Measurements from ENCODE around the gene DAPL1. TPM values are rescaled to one million over a fixed set of nuclear protein-coding genes. Genes with fewer than 3 reads are reported as not detected.

The DAPL1 gene
- total RNA-seq, 1 donor from 2014 or later, result not detected

DNA sequence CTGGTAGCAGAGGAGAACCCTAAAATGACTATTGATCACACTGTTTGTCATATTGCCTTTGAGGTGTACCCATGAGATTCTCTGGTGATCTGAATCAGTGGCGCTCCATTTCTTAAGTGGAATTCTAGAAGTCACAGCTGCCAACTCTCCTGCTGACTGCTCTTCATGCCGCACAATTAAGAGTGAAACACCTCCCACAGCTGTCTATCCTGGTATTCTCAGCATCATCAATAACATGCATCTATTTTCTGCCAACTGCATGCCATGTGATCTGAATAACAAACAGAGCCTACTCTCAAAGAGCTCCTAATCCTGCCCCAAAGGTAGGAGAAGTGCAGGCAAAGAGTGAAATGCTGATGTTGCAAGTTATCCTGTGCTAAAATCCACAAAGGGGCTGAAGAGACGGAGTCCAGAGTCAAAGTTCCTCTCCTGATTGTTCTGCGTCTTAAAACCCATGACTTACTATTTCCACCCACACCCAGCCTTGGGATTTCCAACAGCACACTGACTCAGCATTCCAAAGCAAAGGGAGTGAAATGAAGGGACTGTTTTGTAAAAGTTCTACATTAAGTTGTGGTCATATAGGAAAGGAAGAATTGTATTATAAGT lies 13.7 kb upstream of the DAPL1 start:
- no peak overlapping the region for H3K4me3 ChIP-seq (ENCODE audit: low read depth, low read length)
- peak; percentile 19 for DNase-seq (ENCODE audit: low read depth)
- no peaks in the 10 kb centered on the region for H3K27me3 ChIP-seq (ENCODE audit: control insufficient read depth, insufficient read depth, low read length)
- H3K36me3 ChIP-seq (ENCODE audit: control insufficient read depth, insufficient read depth, low read length), result no peaks in the 10 kb centered on the region
- TF ChIP-seq, protein P1, sequence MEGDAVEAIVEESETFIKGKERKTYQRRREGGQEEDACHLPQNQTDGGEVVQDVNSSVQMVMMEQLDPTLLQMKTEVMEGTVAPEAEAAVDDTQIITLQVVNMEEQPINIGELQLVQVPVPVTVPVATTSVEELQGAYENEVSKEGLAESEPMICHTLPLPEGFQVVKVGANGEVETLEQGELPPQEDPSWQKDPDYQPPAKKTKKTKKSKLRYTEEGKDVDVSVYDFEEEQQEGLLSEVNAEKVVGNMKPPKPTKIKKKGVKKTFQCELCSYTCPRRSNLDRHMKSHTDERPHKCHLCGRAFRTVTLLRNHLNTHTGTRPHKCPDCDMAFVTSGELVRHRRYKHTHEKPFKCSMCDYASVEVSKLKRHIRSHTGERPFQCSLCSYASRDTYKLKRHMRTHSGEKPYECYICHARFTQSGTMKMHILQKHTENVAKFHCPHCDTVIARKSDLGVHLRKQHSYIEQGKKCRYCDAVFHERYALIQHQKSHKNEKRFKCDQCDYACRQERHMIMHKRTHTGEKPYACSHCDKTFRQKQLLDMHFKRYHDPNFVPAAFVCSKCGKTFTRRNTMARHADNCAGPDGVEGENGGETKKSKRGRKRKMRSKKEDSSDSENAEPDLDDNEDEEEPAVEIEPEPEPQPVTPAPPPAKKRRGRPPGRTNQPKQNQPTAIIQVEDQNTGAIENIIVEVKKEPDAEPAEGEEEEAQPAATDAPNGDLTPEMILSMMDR (IDR thresholded peaks at IDR 0.05; ENCODE audit: insufficient read depth, low read length, poor library complexity, severe bottlenecking), result no peak

DNA sequence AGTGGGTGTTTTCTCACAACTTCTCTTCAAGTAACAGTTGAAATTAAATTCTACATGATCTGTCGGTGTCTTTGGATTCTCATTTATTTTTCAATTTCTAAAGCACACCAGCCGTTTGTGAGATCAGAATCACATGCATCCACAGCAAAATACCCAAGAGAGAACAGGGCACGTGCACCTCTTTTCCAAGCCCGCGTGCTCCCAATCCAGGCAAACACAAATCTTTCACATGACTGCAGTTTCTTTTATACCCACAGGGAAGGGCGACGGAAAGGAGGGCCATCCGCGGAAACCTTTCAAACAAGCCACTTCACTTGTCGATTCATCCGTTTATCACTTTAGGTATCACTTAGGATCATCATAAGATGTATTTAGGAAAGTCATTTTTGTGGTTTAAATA lies 13.0 kb upstream of the DAPL1 start:
- TF ChIP-seq, protein P1 (IDR thresholded peaks at IDR 0.05; ENCODE audit: insufficient read depth, low read length, poor library complexity, severe bottlenecking), result no peak
- no peak overlapping the region for H3K4me3 ChIP-seq (ENCODE audit: low read depth, low read length)
- no peak for DNase-seq (ENCODE audit: low read depth)
- H3K27me3 ChIP-seq (ENCODE audit: control insufficient read depth, insufficient read depth, low read length), result no peaks in the 10 kb centered on the region
- H3K36me3 ChIP-seq (ENCODE audit: control insufficient read depth, insufficient read depth, low read length), result no peaks in the 10 kb centered on the region

DNA sequence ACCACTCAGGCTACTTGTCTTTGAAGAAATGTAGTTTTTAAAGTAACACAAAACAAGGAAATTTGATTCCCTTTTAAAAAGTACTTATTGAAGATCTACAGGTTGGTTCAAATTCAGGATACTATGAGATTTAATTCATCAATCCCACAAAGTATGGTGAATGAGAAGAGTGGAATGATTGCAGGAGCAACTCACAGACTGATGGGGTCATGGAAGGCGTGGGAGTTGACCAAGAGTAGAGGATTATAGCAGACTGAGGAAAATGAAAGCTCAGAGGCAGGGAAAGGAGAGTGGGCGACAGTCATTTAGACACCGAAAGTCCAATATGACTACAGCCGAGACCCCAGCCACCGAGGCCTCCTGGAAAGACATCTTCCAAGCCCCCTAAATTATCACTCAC lies 12.5 kb upstream of the DAPL1 start:
- no peaks in the 10 kb centered on the region for H3K36me3 ChIP-seq (ENCODE audit: control insufficient read depth, insufficient read depth, low read length)
- no peak overlapping the region for H3K4me3 ChIP-seq (ENCODE audit: low read depth, low read length)
- no peak for DNase-seq (ENCODE audit: low read depth)
- TF ChIP-seq, protein P1 (IDR thresholded peaks at IDR 0.05; ENCODE audit: insufficient read depth, low read length, poor library complexity, severe bottlenecking), result no peak
- no peaks in the 10 kb centered on the region for H3K27me3 ChIP-seq (ENCODE audit: control insufficient read depth, insufficient read depth, low read length)

DNA sequence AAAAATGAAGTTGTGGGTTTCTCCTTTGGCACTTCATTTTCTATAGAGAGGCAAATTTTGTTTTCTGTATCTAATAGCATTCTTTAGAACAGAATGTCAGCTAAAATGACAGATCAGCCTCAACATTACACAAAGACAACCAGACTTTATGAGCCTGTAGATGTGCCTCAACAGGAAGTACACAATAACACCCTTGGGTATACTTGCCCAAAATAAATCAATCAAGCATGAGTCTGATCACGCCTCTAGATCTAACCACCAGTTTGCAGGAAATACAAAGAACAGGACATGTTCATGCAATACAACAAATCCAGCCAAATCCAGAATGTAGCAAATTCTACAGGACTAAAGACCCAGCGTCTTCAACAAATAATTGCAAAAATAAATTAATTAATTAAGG lies 11.2 kb upstream of the DAPL1 start:
- DNase-seq (ENCODE audit: low read depth), result no peak
- Histone ChIP-seq H3K4me3 (ENCODE audit: low read depth, low read length) (no peak overlapping the region), H3K27me3 (ENCODE audit: control insufficient read depth, insufficient read depth, low read length) (no peaks in the 10 kb centered on the region), H3K36me3 (ENCODE audit: control insufficient read depth, insufficient read depth, low read length) (no peaks in the 10 kb centered on the region)
- TF ChIP-seq, protein P1 (IDR thresholded peaks at IDR 0.05; ENCODE audit: insufficient read depth, low read length, poor library complexity, severe bottlenecking), result no peak

DNA sequence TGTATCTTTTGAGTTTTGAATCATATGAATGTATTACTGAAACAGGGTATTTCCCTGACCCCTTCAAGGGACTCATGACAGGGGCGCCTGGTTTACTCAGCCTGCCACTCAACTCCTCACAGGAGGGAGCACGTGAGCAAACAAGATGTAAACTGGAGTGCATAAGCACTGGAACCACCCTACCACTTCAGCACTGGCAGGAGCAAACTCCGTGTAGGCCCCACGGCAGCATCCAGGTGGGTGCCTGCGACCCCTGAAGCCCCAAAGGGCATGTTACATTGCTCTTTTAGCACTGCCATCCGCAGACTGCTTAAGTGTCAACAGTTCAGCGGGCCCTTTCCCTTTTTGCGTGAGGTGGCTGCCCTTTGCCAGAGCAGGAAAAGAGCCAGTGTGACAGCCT lies 8.2 kb upstream of the DAPL1 start:
- TF ChIP-seq, protein P1 (IDR thresholded peaks at IDR 0.05; ENCODE audit: insufficient read depth, low read length, poor library complexity, severe bottlenecking), result no peak
- DNase-seq (ENCODE audit: low read depth), result no peak
- no peak overlapping the region for H3K4me3 ChIP-seq (ENCODE audit: low read depth, low read length)
- H3K36me3 ChIP-seq (ENCODE audit: control insufficient read depth, insufficient read depth, low read length), result no peaks in the 10 kb centered on the region
- no peaks in the 10 kb centered on the region for H3K27me3 ChIP-seq (ENCODE audit: control insufficient read depth, insufficient read depth, low read length)

DNA sequence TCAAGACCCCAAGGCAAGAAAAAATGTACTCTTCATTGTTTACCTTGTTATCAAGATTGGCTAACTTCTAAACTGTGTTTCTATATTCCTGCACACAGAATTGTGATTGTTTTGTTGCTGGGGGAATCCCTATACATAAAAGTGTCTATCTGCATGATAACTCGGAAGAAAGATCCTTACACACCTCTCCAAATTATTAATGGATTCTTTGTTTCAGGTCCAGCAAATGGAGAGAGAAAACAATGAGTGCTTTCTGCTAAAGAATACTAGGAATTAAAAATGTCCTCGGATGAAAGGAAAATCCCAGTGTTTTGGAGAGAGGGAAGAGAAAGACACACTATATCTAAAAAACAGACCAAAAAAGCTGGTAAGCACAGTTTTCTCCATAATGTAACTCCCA lies 6.2 kb upstream of the DAPL1 start:
- DNase-seq (ENCODE audit: low read depth), result no peak
- Histone ChIP-seq H3K36me3 (ENCODE audit: control insufficient read depth, insufficient read depth, low read length) (no peaks in the 10 kb centered on the region), H3K27me3 (ENCODE audit: control insufficient read depth, insufficient read depth, low read length) (no peaks in the 10 kb centered on the region), H3K4me3 (ENCODE audit: low read depth, low read length) (no peak overlapping the region)
- TF ChIP-seq, protein P1 (IDR thresholded peaks at IDR 0.05; ENCODE audit: insufficient read depth, low read length, poor library complexity, severe bottlenecking), result no peak
